ENCODE measurements around the gene UIMC1.

Gene UIMC1

GRCh38 chr5:176980818-176981217 is 25.8 kb downstream of the UIMC1 start:
- TF ChIP-seq CTCF (IDR thresholded peaks at IDR 0.05; ENCODE audit: low read depth, low read length) = no peak
- H3K4me3 ChIP-seq (ENCODE audit: low read depth, low read length) = no peak overlapping the region

- no peak for TF ChIP-seq CTCF (IDR thresholded peaks at IDR 0.05; ENCODE audit: low read depth, low read length)
- H3K4me3 ChIP-seq (ENCODE audit: low read depth, low read length) = no peak overlapping the region
Measured at GRCh38 chr5:176979669-176980068, 26.9 kb downstream of the UIMC1 start.

- TF ChIP-seq CTCF (IDR thresholded peaks at IDR 0.05; ENCODE audit: low read depth, low read length) = no peak
Measured at GRCh38 chr5:176965633-176966032, 40.9 kb downstream of the UIMC1 start.

GRCh38 chr5:176959051-176959450 is 47.5 kb downstream of the UIMC1 start:
- no peak; the same call in 1 of the 2 replicates for TF ChIP-seq CTCF (IDR thresholded peaks at IDR 0.05; ENCODE audit: low read depth, low read length)
- no peak overlapping the region for H3K4me3 ChIP-seq (ENCODE audit: low read depth, low read length)

More at GRCh38 chr5:176965633-176966032, 40.9 kb downstream of the UIMC1 start:
- H3K4me3 ChIP-seq (ENCODE audit: low read depth, low read length) = no peak overlapping the region

- no peak overlapping the region for H3K4me3 ChIP-seq (ENCODE audit: low read depth, low read length)
- no peak for TF ChIP-seq CTCF (IDR thresholded peaks at IDR 0.05; ENCODE audit: low read depth, low read length)
Measured at GRCh38 chr5:176956756-176957155, 49.8 kb downstream of the UIMC1 start.

GRCh38 chr5:176955895-176956294 is 50.7 kb downstream of the UIMC1 start:
- H3K4me3 ChIP-seq (ENCODE audit: low read depth, low read length) = no peak overlapping the region

GRCh38 chr5:176954050-176954449 is 52.5 kb downstream of the UIMC1 start:
- no peak for TF ChIP-seq CTCF (IDR thresholded peaks at IDR 0.05; ENCODE audit: low read depth, low read length)
- no peak overlapping the region for H3K4me3 ChIP-seq (ENCODE audit: low read depth, low read length)

More at GRCh38 chr5:176955895-176956294, 50.7 kb downstream of the UIMC1 start:
- no peak for TF ChIP-seq CTCF (IDR thresholded peaks at IDR 0.05; ENCODE audit: low read depth, low read length)
